Glomerular visceral epithelial cell (primary cell): Measurements from ENCODE around the gene CD84.
"Not testable (repeated sequence)": the region's sequence is repeated elsewhere in the genome, so short reads cannot be mapped to it uniquely, and the experiment has no call there.

ENCODE experiments used
- DNase-seq: peaks from one replicate; pipeline ENCODE4 v3.0.0-alpha.2; 2016; ENCODE audit errors: extremely low spot score

Gene CD84

GRCh38 chr1:160575112-160575664 lies 4.1 kb downstream of the CD84 start:
- DNase-seq, result no peak

- DNase-seq, result no peak
These were observed 8.5 kb downstream of the CD84 start for GRCh38 chr1:160570840-160571239.

GRCh38 chr1:160569806-160570205 lies 9.5 kb downstream of the CD84 start:
- no peak for DNase-seq

- DNase-seq, result no peak
These were observed 11.2 kb downstream of the CD84 start for GRCh38 chr1:160567858-160568682.

GRCh38 chr1:160567341-160567740 lies 12.0 kb downstream of the CD84 start:
- no peak for DNase-seq

GRCh38 chr1:160565564-160565963 lies 13.7 kb downstream of the CD84 start:
- DNase-seq, result no peak

- DNase-seq, result not testable (repeated sequence)
These were observed 16.1 kb downstream of the CD84 start for GRCh38 chr1:160563230-160563629.

- not testable (repeated sequence) for DNase-seq
These were observed 16.6 kb downstream of the CD84 start for GRCh38 chr1:160562745-160563144.

GRCh38 chr1:160560806-160561205 lies 18.5 kb downstream of the CD84 start:
- no peak for DNase-seq

- no peak for DNase-seq
These were observed 19.1 kb downstream of the CD84 start for GRCh38 chr1:160560045-160560705.

GRCh38 chr1:160559437-160559836 lies 19.9 kb downstream of the CD84 start:
- DNase-seq, result not testable (repeated sequence)

GRCh38 chr1:160558660-160559380 lies 20.5 kb downstream of the CD84 start:
- DNase-seq, result no peak

- no peak for DNase-seq
These were observed 25.5 kb downstream of the CD84 start for GRCh38 chr1:160553778-160554177.

- no peak for DNase-seq
These were observed 26.9 kb downstream of the CD84 start for GRCh38 chr1:160552425-160552824.

- no peak for DNase-seq
These were observed 28.7 kb downstream of the CD84 start for GRCh38 chr1:160550572-160551034.

GRCh38 chr1:160549665-160550006 lies 29.7 kb downstream of the CD84 start:
- DNase-seq, result no peak

- DNase-seq, result no peak
These were observed 30.2 kb downstream of the CD84 start for GRCh38 chr1:160548960-160549664.

GRCh38 chr1:160548183-160548582 lies 31.1 kb downstream of the CD84 start:
- no peak for DNase-seq

- no peak for DNase-seq
These were observed 31.9 kb downstream of the CD84 start for GRCh38 chr1:160547422-160547821.

- no peak for DNase-seq
These were observed 32.4 kb downstream of the CD84 start for GRCh38 chr1:160546942-160547341.

- DNase-seq, result no peak
These were observed 34.6 kb downstream of the CD84 start for GRCh38 chr1:160544647-160545046.
